Keratinocyte (primary cell): ENCODE results near the gene NRF1. TPM values are rescaled to one million over a fixed set of nuclear protein-coding genes. Genes with fewer than 3 reads are reported as not detected.

ENCODE experiments used
- DNase-seq: peaks from one replicate; pipeline ENCODE4 v3.0.0-alpha.2; 2011; ENCODE audit warnings: low read depth, missing footprints, low spot score
- FAIRE-seq: peaks from 2 replicates; lab custom pipeline; 2011; peaks lifted over from hg19 to GRCh38; lab: Jason Lieb, UNC
- H2AFZ ChIP-seq: 2 replicates; pipeline ENCODE4 v1.6.0; 2012; ENCODE audit warnings: low read length, control low read depth, inconsistent platforms; ENCODE audit not compliant: control insufficient read depth
- H3K27ac ChIP-seq: 2 replicates; pipeline ENCODE4 v1.5.1; 2011; ENCODE audit warnings: low read length; ENCODE audit not compliant: control insufficient read depth, insufficient read depth
- H3K27me3 ChIP-seq: 3 replicates; pipeline ENCODE4 v1.6.0; 2011; ENCODE audit warnings: low read length; ENCODE audit not compliant: control insufficient read depth, insufficient read depth; ENCODE audit errors: extremely low read depth
- H3K36me3 ChIP-seq, 2 experiments: 2 replicates in 1 of 2; 3 replicates in 1 of 2; pipeline ENCODE4 v1.5.1; 2011; ENCODE audit warnings: low read length in 2 of 2, mild to moderate bottlenecking in 1 of 2; ENCODE audit not compliant: control insufficient read depth in 2 of 2, insufficient read depth in 2 of 2; ENCODE audit errors: extremely low read depth in 1 of 2
- H3K4me1 ChIP-seq: 3 replicates; pipeline ENCODE4 v1.5.1; 2011; ENCODE audit warnings: low read length; ENCODE audit not compliant: control insufficient read depth, insufficient read depth; ENCODE audit errors: extremely low read depth
- H3K4me2 ChIP-seq: 3 replicates; pipeline ENCODE4 v1.6.0; 2011; ENCODE audit warnings: low read depth, low read length; ENCODE audit not compliant: control insufficient read depth, insufficient read depth; ENCODE audit errors: extremely low read depth
- H3K4me3 ChIP-seq, 3 experiments: fragments of 200-600 bp in 1 of 3; sonication (generic) in 1 of 3; 2 replicates in 2 of 3; 3 replicates in 1 of 3; pipeline ENCODE4 v1.5.1; 2011 to 2016; ENCODE audit warnings: low read length in 3 of 3, mild to moderate bottlenecking in 3 of 3, control low read depth in 2 of 3, inconsistent platforms in 1 of 3, low read depth in 1 of 3, mixed read lengths in 1 of 3, mixed run types in 1 of 3, moderate library complexity in 1 of 3; ENCODE audit not compliant: control insufficient read depth in 2 of 3, insufficient read depth in 2 of 3; ENCODE audit errors: extremely low read depth in 1 of 3
- H3K79me2 ChIP-seq: 2 replicates; pipeline ENCODE4 v1.6.0; 2012; ENCODE audit warnings: low read length; ENCODE audit not compliant: control insufficient read depth, insufficient read depth
- H3K9ac ChIP-seq: 3 replicates; pipeline ENCODE4 v1.6.0; 2011; ENCODE audit warnings: low read length; ENCODE audit not compliant: control insufficient read depth, insufficient read depth; ENCODE audit errors: extremely low read depth
- H3K9me1 ChIP-seq: 3 replicates; pipeline ENCODE4 v1.6.0; 2011; ENCODE audit warnings: low read length; ENCODE audit not compliant: control insufficient read depth, insufficient read depth; ENCODE audit errors: extremely low read depth
- H3K9me3 ChIP-seq: 2 replicates; pipeline ENCODE4 v1.5.1; 2012; ENCODE audit warnings: low read depth, low read length; ENCODE audit not compliant: control insufficient read depth
- H4K20me1 ChIP-seq: 3 replicates; pipeline ENCODE4 v1.6.0; 2011; ENCODE audit warnings: low read length; ENCODE audit not compliant: control insufficient read depth, insufficient read depth; ENCODE audit errors: extremely low read depth
- CTCF ChIP-seq, 3 experiments: IDR thresholded peaks in 1 of 3; conservative IDR thresholded peaks in 1 of 3; optimal IDR thresholded peaks in 1 of 3; 2 replicates in 2 of 3; 3 replicates in 1 of 3; pipeline versions ENCODE3 to v1.5.1; 2011; ENCODE audit warnings: low read length in 3 of 3, mild to moderate bottlenecking in 3 of 3, moderate library complexity in 2 of 3, control low read depth in 1 of 3, inconsistent platforms in 1 of 3; ENCODE audit not compliant: insufficient read depth in 2 of 3; ENCODE audit errors: extremely low read depth in 1 of 3
- EZH2 ChIP-seq: IDR thresholded peaks from one replicate; pipeline ENCODE4 v1.6.1; 2012; ENCODE audit warnings: inconsistent platforms, mild to moderate bottlenecking, low read length, moderate library complexity
- dilution Hi-C: fragments of 300-500 bp; cut with MboI; formaldehyde crosslinking; loops from one replicate; pipeline ENCODE4 v1.7.0; 2020; ENCODE audit warnings: low sequenced_read_pairs; ENCODE audit not compliant: extremely low pct_ligation_motif_present
- polyA plus RNA-seq, 5 experiments: library from polyadenylated mRNA; depleted of rRNA in 3 of 5; stranded (reverse) in 3 of 5; stranded (forward) in 1 of 5; unstranded in 1 of 5; fragments of >200 nt; gene quantifications; 1 replicate in 1 of 5; 2 replicates in 3 of 5; 3 replicates in 1 of 5; pipeline versions ENCODE4 v1.2.1 to v1.2.3, GENCODE V29; 2011 to 2012; ENCODE audit warnings: missing spikeins in 2 of 5, low read depth in 1 of 5, low replicate concordance in 1 of 5

Gene NRF1
- polyA plus RNA-seq, 1 donor (not counting 4 experiments of a cell fraction or from before 2014, with no cell fraction given), result 12.6 TPM

- Histone ChIP-seq H3K9ac (no peak overlapping the region), H3K27me3 (peaks cover 3% of the 10 kb centered on the region), H3K4me2 (no peak overlapping the region), H3K4me3 (no peak overlapping the region), H3K27ac (no peak overlapping the region), H3K79me2 (no peaks in the 10 kb centered on the region), H3K4me1 (no peaks in the 10 kb centered on the region), H4K20me1 (no peaks in the 10 kb centered on the region), H2AFZ (no peak overlapping the region), H3K9me1 (no peaks in the 10 kb centered on the region), H3K9me3 (no peaks in the 10 kb centered on the region), H3K36me3 (no peaks in the 10 kb centered on the region)
- TF ChIP-seq EZH2 (no peak), CTCF (optimal IDR thresholded peaks at IDR 0.05 in 1 of 3, IDR thresholded peaks at IDR 0.05 in 1 of 3, conservative IDR thresholded peaks at IDR 0.05 in 1 of 3; ENCODE audit: extremely low read depth in 1 of 3, insufficient read depth in 2 of 3, low read length in 3 of 3) (no peak)
- FAIRE-seq, result no peak
- DNase-seq, result no peak
- dilution Hi-C loops, result no loop called here
These were observed 184.8 kb downstream of the NRF1 start for GRCh38 chr7:129796186-129796775.

GRCh38 chr7:129797214-129797789 lies 185.8 kb downstream of the NRF1 start:
- TF ChIP-seq CTCF (optimal IDR thresholded peaks at IDR 0.05 in 1 of 3, IDR thresholded peaks at IDR 0.05 in 1 of 3, conservative IDR thresholded peaks at IDR 0.05 in 1 of 3; ENCODE audit: extremely low read depth in 1 of 3, insufficient read depth in 2 of 3, low read length in 3 of 3) (no peak), EZH2 (no peak)
- dilution Hi-C loops, result no loop called here
- H3K9me1 ChIP-seq, result no peaks in the 10 kb centered on the region
- H3K79me2 ChIP-seq, result no peaks in the 10 kb centered on the region
- no peak overlapping the region for H2AFZ ChIP-seq
- no peaks in the 10 kb centered on the region for H3K4me1 ChIP-seq
- no peak overlapping the region for H3K9ac ChIP-seq
- FAIRE-seq (no peak), DNase-seq (no peak)
- no peak overlapping the region for H3K4me2 ChIP-seq
- H3K4me3 ChIP-seq, result no peak overlapping the region
- no peak overlapping the region for H3K27ac ChIP-seq
- H4K20me1 ChIP-seq, result no peaks in the 10 kb centered on the region
- peaks cover 2% of the 10 kb centered on the region for H3K27me3 ChIP-seq
- no peaks in the 10 kb centered on the region for H3K36me3 ChIP-seq
- H3K9me3 ChIP-seq, result no peaks in the 10 kb centered on the region
